Coronary artery (tissue), 2 donors: ENCODE measurements around the gene ST3GAL3.

ENCODE experiments used
- DNase-seq: peaks from one replicate; pipeline ENCODE4 v3.0.0-alpha.2; 2017; ENCODE audit warnings: low spot score
- H3K27ac ChIP-seq, 2 donors: fragments of 200-600 bp; sonication (generic); one replicate each; pipeline ENCODE4 v1.5.1; 2016 to 2019
- H3K4me3 ChIP-seq: fragments of 200-600 bp; sonication (generic); 2 replicates; pipeline ENCODE4 v1.5.1; 2016; ENCODE audit warnings: mild to moderate bottlenecking, moderate library complexity
- TF ChIP-seq, protein P1 (sequence below): fragments of 200-600 bp; sonication (generic); IDR thresholded peaks from one replicate; pipeline ENCODE4 v1.5.1; 2019; ENCODE audit warnings: antibody characterized with exemption

The ST3GAL3 gene

GRCh38 chr1:43875331-43875730, 168.0 kb downstream of the ST3GAL3 start:
- H3K4me3 ChIP-seq, result no peak overlapping the region
- TF ChIP-seq, protein P1, sequence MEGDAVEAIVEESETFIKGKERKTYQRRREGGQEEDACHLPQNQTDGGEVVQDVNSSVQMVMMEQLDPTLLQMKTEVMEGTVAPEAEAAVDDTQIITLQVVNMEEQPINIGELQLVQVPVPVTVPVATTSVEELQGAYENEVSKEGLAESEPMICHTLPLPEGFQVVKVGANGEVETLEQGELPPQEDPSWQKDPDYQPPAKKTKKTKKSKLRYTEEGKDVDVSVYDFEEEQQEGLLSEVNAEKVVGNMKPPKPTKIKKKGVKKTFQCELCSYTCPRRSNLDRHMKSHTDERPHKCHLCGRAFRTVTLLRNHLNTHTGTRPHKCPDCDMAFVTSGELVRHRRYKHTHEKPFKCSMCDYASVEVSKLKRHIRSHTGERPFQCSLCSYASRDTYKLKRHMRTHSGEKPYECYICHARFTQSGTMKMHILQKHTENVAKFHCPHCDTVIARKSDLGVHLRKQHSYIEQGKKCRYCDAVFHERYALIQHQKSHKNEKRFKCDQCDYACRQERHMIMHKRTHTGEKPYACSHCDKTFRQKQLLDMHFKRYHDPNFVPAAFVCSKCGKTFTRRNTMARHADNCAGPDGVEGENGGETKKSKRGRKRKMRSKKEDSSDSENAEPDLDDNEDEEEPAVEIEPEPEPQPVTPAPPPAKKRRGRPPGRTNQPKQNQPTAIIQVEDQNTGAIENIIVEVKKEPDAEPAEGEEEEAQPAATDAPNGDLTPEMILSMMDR, result no peak
- no peak overlapping the region for H3K27ac ChIP-seq
- DNase-seq, result no peak

DNA sequence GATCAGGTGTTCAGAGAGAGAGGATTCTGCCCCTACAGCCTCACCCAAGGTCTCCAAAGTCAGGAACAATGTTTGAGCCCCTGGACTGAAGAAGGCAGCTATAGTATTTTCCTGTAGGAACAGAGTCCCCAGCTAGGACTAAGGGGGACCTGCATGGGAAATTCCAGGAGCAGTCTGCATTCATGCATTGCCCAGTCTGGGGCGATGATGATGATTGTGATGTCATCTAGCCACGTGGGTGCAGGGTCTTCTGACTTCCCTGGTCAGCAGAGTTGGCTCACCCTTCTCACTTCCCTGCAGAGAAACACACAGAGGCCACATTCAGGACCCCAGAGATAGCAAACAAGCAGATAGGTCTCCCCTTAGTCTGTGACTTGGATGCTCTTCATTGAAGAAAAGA, 169.8 kb downstream of the ST3GAL3 start:
- TF ChIP-seq, protein P1, result no peak
- no peak for DNase-seq
- no peak overlapping the region for H3K27ac ChIP-seq

GRCh38 chr1:43878440-43878839, 171.1 kb downstream of the ST3GAL3 start:
- TF ChIP-seq, protein P1, result no peak
- Histone ChIP-seq H3K4me3 (no peak overlapping the region), H3K27ac (no peak overlapping the region)
- DNase-seq, result no peak

More for the DNA sequence above, 169.8 kb downstream of the ST3GAL3 start:
- no peak overlapping the region for H3K4me3 ChIP-seq

- TF ChIP-seq, protein P1, result no peak
- Histone ChIP-seq H3K4me3 (no peak overlapping the region), H3K27ac (no peak overlapping the region)
- no peak for DNase-seq
Measured at GRCh38 chr1:43878854-43879253, 171.5 kb downstream of the ST3GAL3 start.

DNA sequence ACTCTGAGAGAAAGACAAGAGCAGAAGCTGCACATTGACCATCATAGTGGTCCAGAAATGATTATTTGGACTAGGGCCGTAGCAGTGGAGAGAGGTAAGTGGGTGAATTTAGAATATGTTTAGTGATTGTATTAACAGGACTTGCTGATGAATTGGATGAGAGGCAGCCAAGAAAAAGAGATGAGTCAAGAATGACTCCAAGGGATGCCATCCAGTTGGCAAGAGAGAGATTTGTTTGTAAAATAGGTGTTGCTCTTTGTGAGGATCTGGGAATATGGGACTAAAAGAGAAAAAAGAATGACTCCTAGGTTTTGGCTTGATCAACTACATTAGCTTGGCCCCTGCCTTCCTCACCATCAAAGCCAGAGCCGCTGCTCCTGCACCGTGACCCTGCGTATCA, 172.1 kb downstream of the ST3GAL3 start:
- peak overlapping the region in 1 of 2 donors; percentile 52 for H3K27ac ChIP-seq
- TF ChIP-seq, protein P1, result no peak
- DNase-seq, result no peak
- no peak overlapping the region for H3K4me3 ChIP-seq

DNA sequence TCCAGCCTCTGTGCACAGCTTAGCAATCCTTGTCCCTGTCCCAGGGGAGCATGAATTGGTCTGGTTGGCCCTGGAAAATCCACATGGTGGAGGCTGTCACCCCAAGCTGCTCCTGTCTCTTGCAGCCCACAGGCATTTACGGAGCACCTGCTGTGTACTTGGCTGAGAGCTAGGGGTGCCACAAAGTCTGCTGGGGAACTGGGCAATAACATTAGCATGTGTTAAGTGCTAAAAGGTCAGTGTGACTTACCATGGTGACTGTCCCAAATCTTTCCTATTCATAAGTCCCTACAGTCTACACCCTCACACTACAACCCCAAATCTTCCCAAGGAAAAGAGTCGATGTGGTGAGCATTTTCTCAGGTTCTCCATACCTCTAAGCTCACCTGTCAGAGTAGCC, 172.7 kb downstream of the ST3GAL3 start:
- Histone ChIP-seq H3K27ac (peak overlapping the region; percentile 33 to 52), H3K4me3 (no peak overlapping the region)
- no peak for DNase-seq
- TF ChIP-seq, protein P1, result no peak

GRCh38 chr1:43880604-43881003, 173.3 kb downstream of the ST3GAL3 start:
- no peak for DNase-seq
- Histone ChIP-seq H3K27ac (peak overlapping the region; percentile 33 to 52), H3K4me3 (no peak overlapping the region)
- TF ChIP-seq, protein P1, result no peak
